ENCODE measurements around the gene BTNL9.

Gene BTNL9

GRCh38 chr5:181050016-181050415 lies 9.9 kb downstream of the BTNL9 start:
- H3K27me3 ChIP-seq (ENCODE audit: insufficient read depth, insufficient read length): peaks cover 85% of the 10 kb centered on the region
- no peak overlapping the region for H3K4me3 ChIP-seq (ENCODE audit: insufficient read length, low read depth)
- DNase-seq (ENCODE audit: low read depth, low spot score): no peak
- H3K36me3 ChIP-seq (ENCODE audit: insufficient read depth, insufficient read length, low read length): no peaks in the 10 kb centered on the region
- TF ChIP-seq YY1 (IDR thresholded peaks at IDR 0.05; ENCODE audit: insufficient read depth, insufficient read length) (no peak), SUZ12 (IDR thresholded peaks at IDR 0.05; ENCODE audit: extremely low read depth, insufficient read depth, insufficient read length) (no peak)
- peaks cover 2% of the 10 kb centered on the region for H3K4me1 ChIP-seq (ENCODE audit: insufficient read depth, insufficient read length)
- no peaks in the 10 kb centered on the region for H3K9me3 ChIP-seq (ENCODE audit: insufficient read depth, low read length)
- H3K9ac ChIP-seq (ENCODE audit: insufficient read length, low read depth): no peak overlapping the region

GRCh38 chr5:181051841-181052671 lies 12.0 kb downstream of the BTNL9 start:
- Histone ChIP-seq H3K27me3 (ENCODE audit: insufficient read depth, insufficient read length) (peaks cover 87% of the 10 kb centered on the region), H3K4me1 (ENCODE audit: insufficient read depth, insufficient read length) (peaks cover 2% of the 10 kb centered on the region), H3K9me3 (ENCODE audit: insufficient read depth, low read length) (no peaks in the 10 kb centered on the region), H3K9ac (ENCODE audit: insufficient read length, low read depth) (peak overlapping the region; percentile 42), H3K36me3 (ENCODE audit: insufficient read depth, insufficient read length, low read length) (no peaks in the 10 kb centered on the region), H3K4me3 (ENCODE audit: insufficient read length, low read depth) (peak overlapping the region; percentile 42)
- TF ChIP-seq YY1 (IDR thresholded peaks at IDR 0.05; ENCODE audit: insufficient read depth, insufficient read length) (no peak), SUZ12 (IDR thresholded peaks at IDR 0.05; ENCODE audit: extremely low read depth, insufficient read depth, insufficient read length) (no peak), ZNF274 (IDR thresholded peaks at IDR 0.05; ENCODE audit: low read depth, low read length) (no peak)
- DNase-seq (ENCODE audit: low read depth, low spot score): no peak

- H3K9ac ChIP-seq (ENCODE audit: insufficient read length, low read depth): peak overlapping the region; percentile 72
- H3K27me3 ChIP-seq (ENCODE audit: insufficient read depth, insufficient read length): peaks cover 87% of the 10 kb centered on the region
- DNase-seq (ENCODE audit: low read depth, low spot score): no peak
- H3K9me3 ChIP-seq (ENCODE audit: insufficient read depth, low read length): no peaks in the 10 kb centered on the region
- no peak for TF ChIP-seq YY1 (IDR thresholded peaks at IDR 0.05; ENCODE audit: insufficient read depth, insufficient read length)
- no peak for TF ChIP-seq ZNF274 (IDR thresholded peaks at IDR 0.05; ENCODE audit: low read depth, low read length)
- TF ChIP-seq SUZ12 (IDR thresholded peaks at IDR 0.05; ENCODE audit: extremely low read depth, insufficient read depth, insufficient read length): no peak
- H3K36me3 ChIP-seq (ENCODE audit: insufficient read depth, insufficient read length, low read length): no peaks in the 10 kb centered on the region
- peaks cover 2% of the 10 kb centered on the region for H3K4me1 ChIP-seq (ENCODE audit: insufficient read depth, insufficient read length)
- H3K4me3 ChIP-seq (ENCODE audit: insufficient read length, low read depth): peak overlapping the region; percentile 44
Observed at GRCh38 chr5:181052672-181053487, 12.8 kb downstream of the BTNL9 start.

GRCh38 chr5:181053488-181054121 lies 13.5 kb downstream of the BTNL9 start:
- Histone ChIP-seq H3K4me1 (ENCODE audit: insufficient read depth, insufficient read length) (peaks cover 2% of the 10 kb centered on the region), H3K9ac (ENCODE audit: insufficient read length, low read depth) (peak overlapping the region; percentile 72), H3K4me3 (ENCODE audit: insufficient read length, low read depth) (peak overlapping the region; percentile 44), H3K27me3 (ENCODE audit: insufficient read depth, insufficient read length) (peaks cover 88% of the 10 kb centered on the region), H3K36me3 (ENCODE audit: insufficient read depth, insufficient read length, low read length) (no peaks in the 10 kb centered on the region), H3K9me3 (ENCODE audit: insufficient read depth, low read length) (no peaks in the 10 kb centered on the region)
- TF ChIP-seq YY1 (IDR thresholded peaks at IDR 0.05; ENCODE audit: insufficient read depth, insufficient read length) (no peak), SUZ12 (IDR thresholded peaks at IDR 0.05; ENCODE audit: extremely low read depth, insufficient read depth, insufficient read length) (no peak), ZNF274 (IDR thresholded peaks at IDR 0.05; ENCODE audit: low read depth, low read length) (no peak)
- DNase-seq (ENCODE audit: low read depth, low spot score): no peak

- peak overlapping the region; percentile 44 for H3K4me3 ChIP-seq (ENCODE audit: insufficient read length, low read depth)
- no peaks in the 10 kb centered on the region for H3K9me3 ChIP-seq (ENCODE audit: insufficient read depth, low read length)
- peaks cover 2% of the 10 kb centered on the region for H3K4me1 ChIP-seq (ENCODE audit: insufficient read depth, insufficient read length)
- TF ChIP-seq SUZ12 (IDR thresholded peaks at IDR 0.05; ENCODE audit: extremely low read depth, insufficient read depth, insufficient read length): no peak
- TF ChIP-seq YY1 (IDR thresholded peaks at IDR 0.05; ENCODE audit: insufficient read depth, insufficient read length): no peak
- no peak for TF ChIP-seq ZNF274 (IDR thresholded peaks at IDR 0.05; ENCODE audit: low read depth, low read length)
- no peaks in the 10 kb centered on the region for H3K36me3 ChIP-seq (ENCODE audit: insufficient read depth, insufficient read length, low read length)
- H3K9ac ChIP-seq (ENCODE audit: insufficient read length, low read depth): peak overlapping the region; percentile 26
- DNase-seq (ENCODE audit: low read depth, low spot score): no peak
- H3K27me3 ChIP-seq (ENCODE audit: insufficient read depth, insufficient read length): peaks cover 92% of the 10 kb centered on the region
Observed at GRCh38 chr5:181054138-181054537, 14.1 kb downstream of the BTNL9 start.

- H3K9ac ChIP-seq (ENCODE audit: insufficient read length, low read depth): no peak overlapping the region
- no peak for DNase-seq (ENCODE audit: low read depth, low spot score)
Observed at GRCh38 chr5:181054871-181055459, 14.9 kb downstream of the BTNL9 start.

More at GRCh38 chr5:181054871-181055459, 14.9 kb downstream of the BTNL9 start:
- peaks cover 92% of the 10 kb centered on the region for H3K27me3 ChIP-seq (ENCODE audit: insufficient read depth, insufficient read length)
- H3K4me3 ChIP-seq (ENCODE audit: insufficient read length, low read depth): no peak overlapping the region
- peaks cover 2% of the 10 kb centered on the region for H3K4me1 ChIP-seq (ENCODE audit: insufficient read depth, insufficient read length)
- TF ChIP-seq ZNF274 (IDR thresholded peaks at IDR 0.05; ENCODE audit: low read depth, low read length): no peak
- TF ChIP-seq YY1 (IDR thresholded peaks at IDR 0.05; ENCODE audit: insufficient read depth, insufficient read length): no peak
- TF ChIP-seq SUZ12 (IDR thresholded peaks at IDR 0.05; ENCODE audit: extremely low read depth, insufficient read depth, insufficient read length): no peak
- no peaks in the 10 kb centered on the region for H3K36me3 ChIP-seq (ENCODE audit: insufficient read depth, insufficient read length, low read length)
- H3K9me3 ChIP-seq (ENCODE audit: insufficient read depth, low read length): no peaks in the 10 kb centered on the region

All from NT2/D1 (cell line).